Osteocyte (in vitro differentiated cells): ENCODE data around the gene CKAP4. TPM values are rescaled to one million over a fixed set of nuclear protein-coding genes. Genes with fewer than 3 reads are reported as not detected.

Experiments
- DNase-seq: peaks from one replicate; pipeline ENCODE4 v3.0.0; 2021; ENCODE audit warnings: mixed read lengths; ENCODE audit not compliant: unreplicated experiment; ENCODE audit errors: extremely low spot score
- H3K27ac Mint-ChIP-seq: one replicate; pipeline ENCODE4 v1.8.0; 2021; ENCODE audit warnings: mild to moderate bottlenecking, mixed read lengths; ENCODE audit not compliant: unreplicated experiment
- H3K27me3 Mint-ChIP-seq: one replicate; pipeline ENCODE4 v1.8.0; 2021; ENCODE audit warnings: mixed read lengths; ENCODE audit not compliant: unreplicated experiment
- H3K36me3 Mint-ChIP-seq: one replicate; pipeline ENCODE4 v1.8.0; 2021; ENCODE audit warnings: mixed read lengths; ENCODE audit not compliant: unreplicated experiment
- H3K4me1 Mint-ChIP-seq: one replicate; pipeline ENCODE4 v1.8.0; 2021; ENCODE audit warnings: mixed read lengths; ENCODE audit not compliant: unreplicated experiment
- H3K4me3 Mint-ChIP-seq: one replicate; pipeline ENCODE4 v1.8.0; 2021; ENCODE audit warnings: mild to moderate bottlenecking, moderate library complexity, mixed read lengths; ENCODE audit not compliant: unreplicated experiment
- H3K9me3 Mint-ChIP-seq: one replicate; pipeline ENCODE4 v1.8.0; 2021; ENCODE audit warnings: mixed read lengths; ENCODE audit not compliant: unreplicated experiment
- CTCF ChIP-seq: fragments of 200-600 bp; sonication (generic); IDR thresholded peaks from 2 replicates; pipeline ENCODE4 v1.5.0; 2021; ENCODE audit warnings: antibody characterized with exemption, mild to moderate bottlenecking, moderate library complexity
- total RNA-seq: library from RNA; stranded (reverse); gene quantifications from 2 replicates; pipeline ENCODE4 v1.2.1, GENCODE V29; 2021

The CKAP4 gene
- total RNA-seq, 1 donor from 2014 or later: 182 TPM

DNA sequence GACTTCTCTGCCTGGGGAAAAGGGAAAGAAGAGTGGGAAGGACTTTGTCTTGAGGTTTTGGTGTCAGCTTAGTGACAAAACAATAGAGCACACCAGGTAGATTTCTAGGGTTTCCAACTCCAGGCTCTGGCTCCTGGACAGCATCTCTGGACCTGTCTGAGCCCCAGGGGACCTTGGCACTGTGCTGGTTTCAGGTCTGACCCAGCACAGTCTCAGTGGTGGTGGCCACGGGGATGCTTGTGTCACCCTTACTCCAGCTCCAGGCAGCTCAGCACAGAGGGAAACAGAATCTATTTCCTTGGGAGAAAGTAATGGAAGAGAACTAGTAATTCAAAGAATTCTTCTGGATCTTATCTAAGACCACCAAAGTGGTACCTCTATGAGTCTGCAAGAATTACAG is 11.1 kb upstream of the CKAP4 start:
- Mint-ChIP-seq H3K27ac (no peak overlapping the region), H3K4me1 (no peaks in the 10 kb centered on the region), H3K4me3 (no peak overlapping the region), H3K36me3 (peaks cover 3% of the 10 kb centered on the region), H3K9me3 (no peaks in the 10 kb centered on the region), H3K27me3 (peaks cover 13% of the 10 kb centered on the region)
- no peak for TF ChIP-seq CTCF
- DNase-seq: peak; percentile 68

- DNase-seq: peak; percentile 17
- peaks cover 9% of the 10 kb centered on the region for H3K27me3 Mint-ChIP-seq
- no peaks in the 10 kb centered on the region for H3K4me1 Mint-ChIP-seq
- H3K36me3 Mint-ChIP-seq: peaks cover 3% of the 10 kb centered on the region
- no peak overlapping the region for H3K4me3 Mint-ChIP-seq
- H3K27ac Mint-ChIP-seq: no peak overlapping the region
- H3K9me3 Mint-ChIP-seq: no peaks in the 10 kb centered on the region
- no peak for TF ChIP-seq CTCF
Observed at GRCh38 chr12:106258226-106258625, 10.4 kb upstream of the CKAP4 start.

DNA sequence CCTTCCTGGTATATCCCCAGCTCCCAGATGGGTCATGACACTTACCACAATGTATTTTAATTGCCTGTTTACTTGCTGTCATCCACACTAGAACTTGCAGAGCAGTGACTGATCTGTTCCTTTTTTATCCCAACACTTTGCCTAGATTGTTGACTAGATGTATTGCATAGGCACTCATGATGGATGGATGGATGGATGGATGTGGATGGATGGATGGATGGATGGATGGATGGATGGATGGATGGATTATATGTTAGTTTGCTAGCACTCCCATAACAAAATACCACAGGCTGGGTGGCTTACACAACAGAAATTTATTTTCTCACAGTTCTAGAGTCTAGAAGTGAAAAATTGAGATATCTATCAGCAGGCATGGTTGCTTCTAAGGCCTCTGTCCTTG is 8.7 kb upstream of the CKAP4 start:
- H3K36me3 Mint-ChIP-seq: peaks cover 3% of the 10 kb centered on the region
- H3K9me3 Mint-ChIP-seq: no peaks in the 10 kb centered on the region
- H3K27me3 Mint-ChIP-seq: no peaks in the 10 kb centered on the region
- no peak for DNase-seq
- peaks cover 4% of the 10 kb centered on the region for H3K4me1 Mint-ChIP-seq
- TF ChIP-seq CTCF: no peak
- H3K27ac Mint-ChIP-seq: no peak overlapping the region
- H3K4me3 Mint-ChIP-seq: no peak overlapping the region

DNA sequence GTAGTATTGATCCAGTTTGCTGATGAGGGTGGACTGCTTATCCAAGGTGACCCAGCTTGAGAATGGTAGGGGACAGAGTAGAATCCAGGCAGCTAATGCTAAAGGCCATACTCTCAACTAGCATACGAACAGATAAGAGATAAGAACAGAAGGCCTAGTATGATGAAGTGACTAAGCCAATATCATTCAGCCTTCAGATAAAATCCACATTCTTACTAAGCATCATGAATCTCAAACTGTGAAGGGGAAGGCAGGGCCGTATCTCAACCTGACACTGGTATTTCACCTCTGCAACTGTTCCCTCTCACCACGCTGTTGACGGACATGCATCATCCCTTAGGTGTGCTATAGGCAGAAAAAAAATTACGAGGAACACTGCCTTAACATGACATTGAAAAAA is 8.1 kb upstream of the CKAP4 start:
- DNase-seq: peak; percentile 27
- no peak overlapping the region for H3K27ac Mint-ChIP-seq
- no peak for TF ChIP-seq CTCF
- no peak overlapping the region for H3K4me3 Mint-ChIP-seq
- peaks cover 3% of the 10 kb centered on the region for H3K36me3 Mint-ChIP-seq
- H3K27me3 Mint-ChIP-seq: no peaks in the 10 kb centered on the region
- H3K9me3 Mint-ChIP-seq: no peaks in the 10 kb centered on the region
- H3K4me1 Mint-ChIP-seq: peaks cover 8% of the 10 kb centered on the region

DNA sequence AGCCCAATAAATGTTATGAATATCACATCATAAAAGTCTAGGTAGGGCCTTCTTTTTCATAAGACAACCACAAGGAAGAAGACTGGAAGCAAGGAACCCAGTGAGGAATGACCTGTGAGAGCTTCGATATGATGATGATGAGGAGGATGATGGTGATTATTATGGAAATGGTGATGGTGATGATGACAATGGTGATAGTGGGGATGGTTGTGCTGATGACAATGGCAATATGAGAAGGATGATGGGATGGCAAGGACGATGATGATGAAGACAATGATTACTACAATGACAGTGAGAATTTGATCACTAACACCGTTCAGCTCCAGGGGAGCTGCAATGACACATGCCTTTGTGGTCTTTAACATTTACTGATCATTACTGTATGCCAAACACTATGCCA is 7.7 kb upstream of the CKAP4 start:
- Mint-ChIP-seq H3K27ac (no peak overlapping the region), H3K27me3 (no peaks in the 10 kb centered on the region), H3K4me3 (no peak overlapping the region), H3K9me3 (no peaks in the 10 kb centered on the region), H3K4me1 (peaks cover 8% of the 10 kb centered on the region), H3K36me3 (peaks cover 3% of the 10 kb centered on the region)
- TF ChIP-seq CTCF: no peak
- no peak for DNase-seq
